IPS DF 6.9 (cell line): Measurements from ENCODE around the gene PYGB.
"Not testable (repeated sequence)": the region's sequence is repeated elsewhere in the genome, so short reads cannot be mapped to it uniquely, and the experiment has no call there.

ENCODE experiments used
- DNase-seq: peaks from one replicate; pipeline ENCODE4 v3.0.0-alpha.2; 2013; ENCODE audit warnings: low read depth, low spot score
- H3K27ac ChIP-seq: one replicate; pipeline ENCODE4 v1.5.1; 2013; ENCODE audit warnings: low read length, control low read depth
- H3K27me3 ChIP-seq: 2 replicates; pipeline ENCODE4 v1.6.1; 2013; ENCODE audit warnings: mild to moderate bottlenecking, low read length; ENCODE audit not compliant: control insufficient read depth, insufficient read depth
- H3K36me3 ChIP-seq: 2 replicates; pipeline ENCODE4 v1.6.1; 2013; ENCODE audit warnings: low read length; ENCODE audit not compliant: control insufficient read depth, insufficient read depth
- H3K4me1 ChIP-seq: 2 replicates; pipeline ENCODE4 v1.6.1; 2013; ENCODE audit warnings: low read length; ENCODE audit not compliant: control insufficient read depth, insufficient read depth
- H3K4me3 ChIP-seq: 2 replicates; pipeline ENCODE4 v1.5.1; 2013; ENCODE audit warnings: mild to moderate bottlenecking, low read length
- H3K9me3 ChIP-seq: 2 replicates; pipeline ENCODE4 v1.6.1; 2013; ENCODE audit warnings: low read length, inconsistent platforms; ENCODE audit not compliant: control insufficient read depth, insufficient read depth
- WGBS: extraction: QIAGEN DNeasy Blood & Tissue Kit; methylation state at CpG from one replicate; pipeline ENCODE4 v1.1.7; 2013; ENCODE audit warnings: mixed read lengths, missing lambda C conversion rate; ENCODE audit not compliant: insufficient read length, insufficient coverage; 5-methylcytosine and 5-hydroxymethylcytosine counted together

Gene PYGB

GRCh38 chr20:25310268-25310920 is 62.5 kb downstream of the PYGB start:
- Histone ChIP-seq H3K4me3 (no peak overlapping the region), H3K36me3 (peaks cover 2% of the 10 kb centered on the region), H3K9me3 (no peaks in the 10 kb centered on the region), H3K4me1 (no peaks in the 10 kb centered on the region; the same call in 1 of the 2 replicates), H3K27me3 (no peaks in the 10 kb centered on the region), H3K27ac (no peak overlapping the region)
- DNase-seq: no peak
- WGBS: no CpG with 5 or more reads among the region's 6 CpGs

GRCh38 chr20:25310921-25311728 is 63.2 kb downstream of the PYGB start:
- Histone ChIP-seq H3K36me3 (peaks cover 2% of the 10 kb centered on the region), H3K4me1 (no peaks in the 10 kb centered on the region; the same call in 1 of the 2 replicates), H3K27ac (no peak overlapping the region), H3K27me3 (no peaks in the 10 kb centered on the region), H3K9me3 (no peaks in the 10 kb centered on the region), H3K4me3 (no peak overlapping the region)
- no CpG with 5 or more reads among the region's 6 CpGs for WGBS
- no peak for DNase-seq

- H3K9me3 ChIP-seq, H3K27me3 ChIP-seq, DNase-seq, H3K27ac ChIP-seq, H3K4me3 ChIP-seq, H3K36me3 ChIP-seq, H3K4me1 ChIP-seq: not testable (repeated sequence)
- no CpG with 5 or more reads among the region's 33 CpGs for WGBS
Observed at GRCh38 chr20:25312716-25313115, 64.8 kb downstream of the PYGB start.

GRCh38 chr20:25313593-25313992 is 65.7 kb downstream of the PYGB start:
- Histone ChIP-seq H3K27me3 (no peaks in the 10 kb centered on the region), H3K27ac (no peak overlapping the region), H3K36me3 (no peaks in the 10 kb centered on the region; the same call in 1 of the 2 replicates), H3K9me3 (no peaks in the 10 kb centered on the region), H3K4me1 (no peaks in the 10 kb centered on the region), H3K4me3 (no peak overlapping the region)
- no CpG with 5 or more reads among the region's 2 CpGs for whole genome bisulfite sequencing
- no peak for DNase-seq

GRCh38 chr20:25314497-25315417 is 66.9 kb downstream of the PYGB start:
- Histone ChIP-seq H3K4me1 (no peaks in the 10 kb centered on the region), H3K27ac (no peak overlapping the region), H3K27me3 (no peaks in the 10 kb centered on the region), H3K36me3 (no peaks in the 10 kb centered on the region; the same call in 1 of the 2 replicates), H3K4me3 (no peak overlapping the region), H3K9me3 (no peaks in the 10 kb centered on the region)
- no CpG with 5 or more reads among the region's 17 CpGs for WGBS
- no peak for DNase-seq

GRCh38 chr20:25315418-25316210 is 67.7 kb downstream of the PYGB start:
- no peak for DNase-seq
- Histone ChIP-seq H3K4me3 (no peak overlapping the region), H3K4me1 (no peaks in the 10 kb centered on the region), H3K9me3 (no peaks in the 10 kb centered on the region), H3K27me3 (no peaks in the 10 kb centered on the region), H3K36me3 (no peaks in the 10 kb centered on the region; the same call in 1 of the 2 replicates), H3K27ac (no peak overlapping the region)
- WGBS: no CpG with 5 or more reads among the region's 8 CpGs

- Histone ChIP-seq H3K36me3 (no peaks in the 10 kb centered on the region; the same call in 1 of the 2 replicates), H3K9me3 (no peaks in the 10 kb centered on the region), H3K27me3 (no peaks in the 10 kb centered on the region), H3K27ac (no peak overlapping the region), H3K4me3 (no peak overlapping the region), H3K4me1 (no peaks in the 10 kb centered on the region)
- WGBS: no CpG with 5 or more reads among the region's 11 CpGs
- no peak for DNase-seq
Observed at GRCh38 chr20:25316506-25317190, 68.8 kb downstream of the PYGB start.

- Histone ChIP-seq H3K36me3 (no peaks in the 10 kb centered on the region; the same call in 1 of the 2 replicates), H3K4me3 (no peak overlapping the region), H3K27me3 (no peaks in the 10 kb centered on the region), H3K27ac (no peak overlapping the region), H3K4me1 (no peaks in the 10 kb centered on the region), H3K9me3 (no peaks in the 10 kb centered on the region)
- no CpG with 5 or more reads among the region's 17 CpGs for whole genome bisulfite sequencing
- DNase-seq: no peak
Observed at GRCh38 chr20:25317351-25318075, 69.6 kb downstream of the PYGB start.
